ENCODE measurements around the gene CPD. TPM values are rescaled to one million over a fixed set of nuclear protein-coding genes. Genes with fewer than 3 reads are reported as not detected.

Gene CPD
- total and polyA plus RNA-seq, 9 of the 15 experiments (the other 6 are each of a cell fraction or from before 2014, with no cell fraction given) = 4.5 to 24.4 (median 20.4) TPM

DNA sequence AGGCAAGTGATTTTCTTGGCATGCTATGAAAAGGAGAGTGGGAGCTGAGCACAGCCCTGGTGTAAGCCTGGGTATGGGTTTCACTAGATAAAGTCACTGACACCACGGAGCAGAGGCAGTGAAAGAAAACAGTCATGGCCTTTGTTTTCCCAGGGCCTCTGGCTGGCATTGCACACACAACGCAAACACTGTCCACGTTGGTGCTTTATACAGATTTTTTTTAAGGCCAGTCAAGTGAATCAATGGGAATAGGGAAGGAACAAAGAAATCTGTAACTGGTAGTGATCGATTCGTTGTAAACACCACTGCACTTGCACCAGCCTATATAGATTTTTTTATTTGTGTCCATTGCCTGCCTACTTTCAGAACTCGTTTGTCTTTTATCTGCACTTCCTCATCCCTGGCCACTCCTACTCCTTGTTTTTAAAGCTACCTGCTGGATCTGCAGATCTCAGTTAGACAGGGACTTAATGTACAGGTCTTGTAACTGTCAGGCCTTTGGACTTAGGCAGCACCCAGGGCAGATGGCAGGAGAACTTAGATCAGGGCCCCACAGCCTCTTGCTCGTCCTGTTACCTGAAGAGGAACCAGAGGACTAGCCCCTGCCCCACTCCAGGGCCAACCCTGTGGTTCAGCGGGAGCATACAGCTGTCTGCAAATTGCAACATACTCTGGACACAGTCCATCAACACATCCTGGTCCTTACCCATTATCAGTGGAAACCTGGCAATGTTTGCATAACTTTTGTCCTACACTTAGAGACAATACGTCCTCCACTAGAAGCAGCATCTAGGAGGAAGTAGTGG is 34.2 kb upstream of the CPD start (continued):
- TF ChIP-seq ZBTB9 (CRISPR knock-in tag; IDR thresholded peaks at IDR 0.05) = no peak
- no peak for TF ChIP-seq GTF2B (IDR thresholded peaks at IDR 0.05; ENCODE audit: extremely low read depth, insufficient read length)
- TF ChIP-seq RBM17 (IDR thresholded peaks at IDR 0.05; ENCODE audit: borderline replicate concordance, low read depth, low read length) = no peak
- TF ChIP-seq RBM34 (IDR thresholded peaks at IDR 0.05; ENCODE audit: borderline replicate concordance, insufficient read depth, low read length) = no peak
- TF ChIP-seq ZFP1 (CRISPR knock-in tag; IDR thresholded peaks at IDR 0.05) = no peak
- no peak for TF ChIP-seq MCM3 (IDR thresholded peaks at IDR 0.05)
- no peak for TF ChIP-seq RB1 (IDR thresholded peaks at IDR 0.05; ENCODE audit: low read depth)
- peak; percentile 48 to 60; a peak in 1 of 4 replicates for TF ChIP-seq ZNF318 (IDR thresholded peaks at IDR 0.05; ENCODE audit: borderline replicate concordance in 1 of 2, low read depth in 1 of 2)
- TF ChIP-seq ZNF717 (CRISPR knock-in tag; IDR thresholded peaks at IDR 0.05) = no peak
- no peak for TF ChIP-seq PTBP1 (IDR thresholded peaks at IDR 0.05; ENCODE audit: low read depth, low read length)
- TF ChIP-seq, protein P1, sequence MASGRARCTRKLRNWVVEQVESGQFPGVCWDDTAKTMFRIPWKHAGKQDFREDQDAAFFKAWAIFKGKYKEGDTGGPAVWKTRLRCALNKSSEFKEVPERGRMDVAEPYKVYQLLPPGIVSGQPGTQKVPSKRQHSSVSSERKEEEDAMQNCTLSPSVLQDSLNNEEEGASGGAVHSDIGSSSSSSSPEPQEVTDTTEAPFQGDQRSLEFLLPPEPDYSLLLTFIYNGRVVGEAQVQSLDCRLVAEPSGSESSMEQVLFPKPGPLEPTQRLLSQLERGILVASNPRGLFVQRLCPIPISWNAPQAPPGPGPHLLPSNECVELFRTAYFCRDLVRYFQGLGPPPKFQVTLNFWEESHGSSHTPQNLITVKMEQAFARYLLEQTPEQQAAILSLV (tag; IDR thresholded peaks at IDR 0.05) = no peak
- TF ChIP-seq FOXA3 (CRISPR knock-in tag; conservative IDR thresholded peaks at IDR 0.05 in 1 of 2, IDR thresholded peaks at IDR 0.05 in 1 of 2) = peak in 1 of 2 experiments; percentile 68; a peak in 2 of 4 replicates
- no peak for TF ChIP-seq NFE2L1 (tag; IDR thresholded peaks at IDR 0.05; ENCODE audit: borderline replicate concordance, low read depth)
- TF ChIP-seq TAF7 (tag; IDR thresholded peaks at IDR 0.05) = peak; percentile 30; the same call in 1 of the 2 replicates
- no peak for TF ChIP-seq ZNF431 (CRISPR knock-in tag; IDR thresholded peaks at IDR 0.05)
- TF ChIP-seq PTRF (tag; IDR thresholded peaks at IDR 0.05) = no peak
